GM12875 (cell line): ENCODE measurements around the gene SMIM3.

Experiments
- H3K4me3 ChIP-seq: one replicate; pipeline ENCODE4 v1.5.1; 2011; ENCODE audit warnings: low read depth, low read length, control low read depth
- TF ChIP-seq, protein P1 (sequence below): IDR thresholded peaks from 2 replicates; pipeline ENCODE4 v1.5.1; 2011; ENCODE audit warnings: low read depth, mild to moderate bottlenecking, control low read depth, inconsistent platforms, low read length, moderate library complexity, borderline replicate concordance; ENCODE audit not compliant: insufficient read depth

SMIM3 gene

DNA sequence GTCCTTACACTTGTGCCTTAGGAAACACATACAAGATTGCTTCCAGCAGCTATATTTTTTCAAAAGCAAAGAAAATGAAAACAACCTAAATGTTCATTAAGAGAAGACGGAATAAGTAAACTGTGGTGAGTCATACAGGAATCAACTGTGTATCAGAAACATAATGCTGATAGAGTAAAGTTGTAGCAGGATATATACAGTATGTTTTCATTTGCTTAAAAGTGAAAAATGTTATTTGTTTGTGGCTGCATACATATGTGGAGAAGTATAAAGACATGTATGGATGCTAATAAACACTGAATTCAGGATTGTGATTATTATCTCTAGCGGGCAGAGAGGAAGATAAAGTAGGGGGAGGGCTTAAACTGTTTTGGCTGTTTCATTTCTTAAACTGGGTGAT lies 28.1 kb upstream of the SMIM3 start:
- H3K4me3 ChIP-seq, result no peak overlapping the region
- TF ChIP-seq, protein P1, sequence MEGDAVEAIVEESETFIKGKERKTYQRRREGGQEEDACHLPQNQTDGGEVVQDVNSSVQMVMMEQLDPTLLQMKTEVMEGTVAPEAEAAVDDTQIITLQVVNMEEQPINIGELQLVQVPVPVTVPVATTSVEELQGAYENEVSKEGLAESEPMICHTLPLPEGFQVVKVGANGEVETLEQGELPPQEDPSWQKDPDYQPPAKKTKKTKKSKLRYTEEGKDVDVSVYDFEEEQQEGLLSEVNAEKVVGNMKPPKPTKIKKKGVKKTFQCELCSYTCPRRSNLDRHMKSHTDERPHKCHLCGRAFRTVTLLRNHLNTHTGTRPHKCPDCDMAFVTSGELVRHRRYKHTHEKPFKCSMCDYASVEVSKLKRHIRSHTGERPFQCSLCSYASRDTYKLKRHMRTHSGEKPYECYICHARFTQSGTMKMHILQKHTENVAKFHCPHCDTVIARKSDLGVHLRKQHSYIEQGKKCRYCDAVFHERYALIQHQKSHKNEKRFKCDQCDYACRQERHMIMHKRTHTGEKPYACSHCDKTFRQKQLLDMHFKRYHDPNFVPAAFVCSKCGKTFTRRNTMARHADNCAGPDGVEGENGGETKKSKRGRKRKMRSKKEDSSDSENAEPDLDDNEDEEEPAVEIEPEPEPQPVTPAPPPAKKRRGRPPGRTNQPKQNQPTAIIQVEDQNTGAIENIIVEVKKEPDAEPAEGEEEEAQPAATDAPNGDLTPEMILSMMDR, result no peak

DNA sequence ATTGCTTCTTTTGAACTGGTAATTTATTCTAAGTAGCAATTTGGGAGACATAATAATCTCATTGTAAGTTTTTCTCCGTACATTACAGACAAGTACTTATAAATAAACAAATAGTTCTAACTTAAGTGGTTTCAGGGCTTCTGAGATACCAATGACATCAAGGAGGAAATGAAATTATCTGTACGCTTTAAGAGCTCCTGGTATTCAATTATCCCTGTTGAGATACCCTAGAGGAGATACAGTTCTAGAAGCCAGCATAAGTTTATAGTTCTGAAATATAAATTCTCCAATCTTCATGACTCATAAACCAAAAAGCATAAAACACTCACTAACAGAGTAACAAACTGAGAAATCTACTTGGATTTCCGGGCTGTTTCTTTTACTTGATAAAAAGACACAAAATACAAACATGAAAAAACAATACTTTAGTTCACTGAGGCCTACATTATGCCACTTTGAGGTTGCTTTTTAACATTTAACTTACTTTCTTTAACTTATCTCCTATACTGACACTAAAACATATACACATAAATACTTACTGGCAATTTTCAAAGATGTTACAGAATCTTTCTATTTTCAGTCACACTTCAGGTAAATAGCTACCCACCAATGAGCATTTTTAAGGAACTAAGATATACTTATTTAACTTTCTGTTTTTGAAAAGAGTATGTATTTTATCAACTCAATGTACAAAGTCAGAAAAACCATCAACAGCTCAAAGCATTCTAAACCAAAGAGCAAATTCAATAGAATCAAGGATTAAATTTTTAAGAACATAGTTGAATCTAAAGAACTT lies 27.3 kb upstream of the SMIM3 start:
- H3K4me3 ChIP-seq, result no peak overlapping the region
- TF ChIP-seq, protein P1, result no peak

DNA sequence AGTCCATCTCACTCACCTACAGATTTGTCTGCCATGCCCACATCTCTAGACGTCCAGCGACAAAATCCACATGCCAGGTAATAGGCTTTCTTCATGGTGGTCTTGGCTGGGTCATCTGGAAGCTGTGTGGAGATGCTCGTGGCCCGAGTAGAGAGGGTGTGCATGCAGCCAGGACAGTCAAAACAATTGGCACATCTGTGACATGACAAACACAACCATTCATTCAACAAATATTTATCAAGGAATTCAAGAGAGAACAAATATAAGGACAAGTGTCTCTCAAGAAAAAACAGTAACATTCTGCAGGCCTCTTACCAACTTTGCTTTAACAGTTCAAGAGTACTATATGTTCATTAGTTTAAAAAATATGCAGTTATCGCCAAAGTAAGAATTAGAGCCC lies 25.1 kb upstream of the SMIM3 start:
- no peak overlapping the region for H3K4me3 ChIP-seq
- TF ChIP-seq, protein P1, result no peak

DNA sequence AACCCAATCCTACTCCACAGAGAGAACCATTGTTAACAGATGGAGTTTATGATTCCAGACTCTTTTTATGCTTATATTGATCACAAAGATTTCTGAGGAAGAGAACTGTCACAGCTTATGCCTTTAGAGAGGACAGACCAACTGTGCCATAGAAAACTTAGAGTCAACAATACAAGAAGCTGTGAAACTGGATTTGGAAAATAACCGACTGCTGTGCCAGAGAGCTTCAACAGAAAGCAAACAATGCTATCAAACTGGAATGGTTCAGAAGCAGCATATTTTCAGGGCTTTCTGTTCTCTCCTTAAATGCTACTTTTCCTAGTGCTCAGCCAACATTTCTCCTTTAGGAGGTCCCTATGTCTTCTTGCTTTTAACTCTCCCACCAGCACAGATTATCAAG lies 24.7 kb upstream of the SMIM3 start:
- TF ChIP-seq, protein P1, result no peak
- H3K4me3 ChIP-seq, result no peak overlapping the region

DNA sequence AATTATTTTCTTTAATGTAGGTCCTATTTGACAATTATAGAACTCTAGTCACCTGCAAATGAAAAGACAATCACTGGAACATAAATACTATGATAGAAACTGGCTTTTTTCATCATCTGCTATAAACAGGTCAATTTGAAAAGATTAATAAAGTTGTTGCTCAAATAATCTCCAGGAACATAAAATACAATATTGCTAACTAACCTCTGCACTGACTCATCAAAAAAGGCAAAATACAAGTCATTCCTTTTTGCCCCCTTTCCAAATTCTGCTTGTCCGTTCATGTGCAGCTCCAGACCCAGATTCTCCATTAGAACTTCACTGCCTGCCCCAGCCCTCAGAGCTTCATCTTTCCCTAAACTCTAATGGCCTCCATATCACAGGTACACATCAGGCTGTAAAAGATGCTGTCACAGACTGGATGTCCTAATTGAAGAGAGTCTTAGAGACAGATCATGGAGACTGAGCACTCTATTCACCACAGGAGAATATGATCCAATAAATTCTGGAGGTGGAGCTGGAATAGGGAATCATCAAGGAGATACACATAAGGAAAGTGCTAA lies 21.4 kb upstream of the SMIM3 start:
- TF ChIP-seq, protein P1, result no peak
- peak overlapping the region; percentile 21 for H3K4me3 ChIP-seq

DNA sequence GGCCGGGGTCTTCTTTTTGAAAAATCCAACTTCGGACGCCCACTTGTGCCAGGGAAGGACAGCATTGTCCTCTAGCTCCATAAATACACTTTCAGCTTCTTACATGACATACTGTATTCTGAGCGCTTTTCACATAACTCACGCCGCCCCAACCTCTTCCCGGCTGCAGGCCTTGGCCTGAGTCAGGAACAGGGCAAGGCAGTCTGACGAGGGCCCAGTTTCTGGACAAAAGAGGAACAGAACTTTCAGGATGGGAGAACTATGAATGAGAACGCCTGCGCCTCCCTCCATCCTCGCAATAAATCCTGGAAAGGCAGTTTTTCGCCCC lies 20.4 kb upstream of the SMIM3 start:
- TF ChIP-seq, protein P1, result no peak
- H3K4me3 ChIP-seq, result peak overlapping the region; percentile 91
